Measurements from ENCODE around the gene WSCD1.

Gene WSCD1

DNA sequence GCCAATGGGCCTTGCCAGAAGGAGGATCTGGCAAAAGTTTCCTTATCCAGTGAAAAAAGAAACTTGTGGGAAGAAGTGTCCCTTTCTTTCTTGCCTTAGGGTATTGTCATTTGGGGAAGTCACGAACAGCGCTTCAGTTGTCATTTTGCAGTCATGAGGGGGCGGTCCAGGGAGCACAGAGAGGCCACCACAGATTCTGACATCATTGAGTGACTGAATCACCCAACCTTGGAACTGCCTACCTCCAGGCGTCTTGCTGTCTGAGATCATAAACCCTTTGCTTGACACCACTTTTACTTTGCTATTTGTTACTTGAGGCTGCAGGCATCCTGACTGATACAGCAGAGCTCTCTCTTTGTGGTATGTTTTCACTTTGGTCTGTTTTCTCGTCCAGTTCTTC, 3.1 kb upstream of the WSCD1 start:
- H3K4me2 ChIP-seq (ENCODE audit: low read length): no peak overlapping the region
- TF ChIP-seq EZH2 (IDR thresholded peaks at IDR 0.05; ENCODE audit: borderline replicate concordance, low read length): no peak
- TF ChIP-seq, protein P1, sequence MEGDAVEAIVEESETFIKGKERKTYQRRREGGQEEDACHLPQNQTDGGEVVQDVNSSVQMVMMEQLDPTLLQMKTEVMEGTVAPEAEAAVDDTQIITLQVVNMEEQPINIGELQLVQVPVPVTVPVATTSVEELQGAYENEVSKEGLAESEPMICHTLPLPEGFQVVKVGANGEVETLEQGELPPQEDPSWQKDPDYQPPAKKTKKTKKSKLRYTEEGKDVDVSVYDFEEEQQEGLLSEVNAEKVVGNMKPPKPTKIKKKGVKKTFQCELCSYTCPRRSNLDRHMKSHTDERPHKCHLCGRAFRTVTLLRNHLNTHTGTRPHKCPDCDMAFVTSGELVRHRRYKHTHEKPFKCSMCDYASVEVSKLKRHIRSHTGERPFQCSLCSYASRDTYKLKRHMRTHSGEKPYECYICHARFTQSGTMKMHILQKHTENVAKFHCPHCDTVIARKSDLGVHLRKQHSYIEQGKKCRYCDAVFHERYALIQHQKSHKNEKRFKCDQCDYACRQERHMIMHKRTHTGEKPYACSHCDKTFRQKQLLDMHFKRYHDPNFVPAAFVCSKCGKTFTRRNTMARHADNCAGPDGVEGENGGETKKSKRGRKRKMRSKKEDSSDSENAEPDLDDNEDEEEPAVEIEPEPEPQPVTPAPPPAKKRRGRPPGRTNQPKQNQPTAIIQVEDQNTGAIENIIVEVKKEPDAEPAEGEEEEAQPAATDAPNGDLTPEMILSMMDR (IDR thresholded peaks at IDR 0.05; ENCODE audit: low read length): no peak
- no peaks in the 10 kb centered on the region for H4K20me1 ChIP-seq (ENCODE audit: insufficient read depth, low read length)
- H2AFZ ChIP-seq (ENCODE audit: low read length): no peak overlapping the region
- H3K27ac ChIP-seq (ENCODE audit: low read depth, low read length, poor library complexity, severe bottlenecking): no peak overlapping the region
- H3K27me3 ChIP-seq (ENCODE audit: insufficient read depth, low read length): no peaks in the 10 kb centered on the region
- H3K9ac ChIP-seq (ENCODE audit: low read length): no peak overlapping the region
- no peaks in the 10 kb centered on the region for H3K9me2 ChIP-seq (ENCODE audit: low read depth, low read length)
- H3K79me2 ChIP-seq (ENCODE audit: insufficient read depth, low read length): no peaks in the 10 kb centered on the region
- no peaks in the 10 kb centered on the region for H3F3A ChIP-seq (ENCODE audit: insufficient read depth, low read length)
- H3K9me3 ChIP-seq (ENCODE audit: low read length): no peaks in the 10 kb centered on the region
- no peaks in the 10 kb centered on the region for H3K36me3 ChIP-seq (ENCODE audit: insufficient read depth, low read length)
- H3K4me3 ChIP-seq (ENCODE audit: low read depth, low read length, poor library complexity, severe bottlenecking): no peak overlapping the region
- H3K4me1 ChIP-seq (ENCODE audit: insufficient read depth, low read length, severe bottlenecking): no peaks in the 10 kb centered on the region

DNA sequence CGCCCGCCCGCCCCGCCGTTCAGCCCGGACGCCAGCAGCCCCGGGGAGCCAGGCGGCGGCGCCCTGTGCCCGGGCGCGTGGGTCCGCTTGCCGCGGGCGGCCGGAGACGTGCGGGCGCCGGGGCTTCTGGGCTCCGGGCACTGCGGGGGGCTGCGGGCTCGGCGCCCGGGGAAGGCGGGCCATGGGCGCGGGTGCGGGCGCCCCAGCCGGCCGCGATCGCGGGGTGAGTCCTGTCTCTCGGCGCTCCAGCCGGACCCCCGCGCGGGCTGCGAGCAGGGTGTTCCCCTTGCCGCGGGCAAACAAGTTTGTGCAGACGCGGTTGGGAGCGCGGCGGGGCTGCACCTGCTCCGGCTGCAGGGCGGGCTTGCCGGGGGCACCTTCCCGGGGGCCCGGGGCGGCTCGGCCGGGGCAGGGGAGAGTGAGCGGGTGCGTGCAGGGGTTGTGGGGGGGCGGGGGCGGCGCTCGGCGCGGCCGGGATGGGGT, 292 bp downstream of the WSCD1 start:
- TF ChIP-seq, protein P1 (IDR thresholded peaks at IDR 0.05; ENCODE audit: low read length): no peak
- no peak for TF ChIP-seq EZH2 (IDR thresholded peaks at IDR 0.05; ENCODE audit: borderline replicate concordance, low read length)
- no peaks in the 10 kb centered on the region for H4K20me1 ChIP-seq (ENCODE audit: insufficient read depth, low read length)
- no peak overlapping the region for H3K27ac ChIP-seq (ENCODE audit: low read depth, low read length, poor library complexity, severe bottlenecking)
- H2AFZ ChIP-seq (ENCODE audit: low read length): no peak overlapping the region
- H3K4me1 ChIP-seq (ENCODE audit: insufficient read depth, low read length, severe bottlenecking): no peaks in the 10 kb centered on the region
- H3K79me2 ChIP-seq (ENCODE audit: insufficient read depth, low read length): no peaks in the 10 kb centered on the region
- no peaks in the 10 kb centered on the region for H3K9me2 ChIP-seq (ENCODE audit: low read depth, low read length)
- no peak overlapping the region for H3K4me3 ChIP-seq (ENCODE audit: low read depth, low read length, poor library complexity, severe bottlenecking)
- H3F3A ChIP-seq (ENCODE audit: insufficient read depth, low read length): no peaks in the 10 kb centered on the region
- no peaks in the 10 kb centered on the region for H3K9me3 ChIP-seq (ENCODE audit: low read length)
- H3K27me3 ChIP-seq (ENCODE audit: insufficient read depth, low read length): no peaks in the 10 kb centered on the region
- no peak overlapping the region for H3K4me2 ChIP-seq (ENCODE audit: low read length)
- no peaks in the 10 kb centered on the region for H3K36me3 ChIP-seq (ENCODE audit: insufficient read depth, low read length)
- H3K9ac ChIP-seq (ENCODE audit: low read length): no peak overlapping the region

DNA sequence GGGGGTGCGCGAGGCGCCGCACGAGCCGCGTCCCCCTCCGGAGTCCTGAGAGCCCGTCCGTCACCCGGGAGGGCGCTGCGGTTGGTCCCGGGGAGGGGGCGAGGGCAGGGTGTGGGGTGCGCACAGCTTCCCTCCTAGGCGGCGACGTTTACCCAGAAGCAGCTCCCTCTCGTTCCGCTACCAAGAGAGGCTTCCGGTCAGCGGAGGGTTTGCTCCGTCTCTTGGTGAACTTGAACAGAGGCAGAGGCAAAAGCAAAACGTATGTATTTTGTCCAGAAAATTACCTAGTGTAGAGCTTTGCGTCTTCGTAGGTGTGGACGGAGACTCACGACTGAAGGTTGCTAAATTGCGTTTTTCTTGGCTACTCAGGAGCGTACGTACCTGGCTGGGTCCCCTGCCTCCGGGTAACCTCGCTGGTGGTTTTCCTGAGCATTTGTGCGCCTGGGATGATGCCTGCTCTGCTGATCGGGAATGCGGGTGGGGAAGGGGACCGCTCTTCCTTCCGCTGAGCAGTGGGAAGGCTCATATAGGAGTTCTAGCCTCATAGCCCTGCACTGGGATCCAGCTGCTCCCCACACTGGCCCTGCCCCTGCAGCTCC, 833 bp downstream of the WSCD1 start:
- H3F3A ChIP-seq (ENCODE audit: insufficient read depth, low read length): no peaks in the 10 kb centered on the region
- H3K9ac ChIP-seq (ENCODE audit: low read length): no peak overlapping the region
- no peak overlapping the region for H3K27ac ChIP-seq (ENCODE audit: low read depth, low read length, poor library complexity, severe bottlenecking)
- H3K4me1 ChIP-seq (ENCODE audit: insufficient read depth, low read length, severe bottlenecking): no peaks in the 10 kb centered on the region
- H3K79me2 ChIP-seq (ENCODE audit: insufficient read depth, low read length): no peaks in the 10 kb centered on the region
- H3K36me3 ChIP-seq (ENCODE audit: insufficient read depth, low read length): no peaks in the 10 kb centered on the region
- no peak for TF ChIP-seq EZH2 (IDR thresholded peaks at IDR 0.05; ENCODE audit: borderline replicate concordance, low read length)
- TF ChIP-seq, protein P1 (IDR thresholded peaks at IDR 0.05; ENCODE audit: low read length): no peak
- no peak overlapping the region for H3K4me3 ChIP-seq (ENCODE audit: low read depth, low read length, poor library complexity, severe bottlenecking)
- H3K4me2 ChIP-seq (ENCODE audit: low read length): no peak overlapping the region
- no peaks in the 10 kb centered on the region for H3K9me3 ChIP-seq (ENCODE audit: low read length)
- no peaks in the 10 kb centered on the region for H3K9me2 ChIP-seq (ENCODE audit: low read depth, low read length)
- no peak overlapping the region for H2AFZ ChIP-seq (ENCODE audit: low read length)
- no peaks in the 10 kb centered on the region for H4K20me1 ChIP-seq (ENCODE audit: insufficient read depth, low read length)
- no peaks in the 10 kb centered on the region for H3K27me3 ChIP-seq (ENCODE audit: insufficient read depth, low read length)

All from OCI-LY1 (cell line).